Activated T-helper 1 cell treated with anti-CD3 and anti-CD28 coated beads, Interleukin-12 subunit alpha, Interleukin-12 subunit beta, Interleukin-2, Interleukin-4 antibody, amounts not matched to agents 30 ng/mL and 10 ng/mL and 1 ng/mL, durations not matched to agents 14 hours and 24 hours and 36 hours (primary cell): ENCODE measurements around the gene CPEB1. TPM values are rescaled to one million over a fixed set of nuclear protein-coding genes. Genes with fewer than 3 reads are reported as not detected.
A peak's percentile ranks its signal among the peaks of the same experiment; 100 is the strongest.

Experiments
- DNase-seq: peaks from one replicate; pipeline ENCODE4 v3.0.0; 2021; ENCODE audit warnings: low spot score
- H3K27ac Mint-ChIP-seq: one replicate; pipeline ENCODE4 v1.8.0; 2021; ENCODE audit warnings: mild to moderate bottlenecking, mixed read lengths
- H3K27me3 Mint-ChIP-seq: one replicate; pipeline ENCODE4 v1.8.0; 2022; ENCODE audit warnings: mild to moderate bottlenecking, moderate library complexity, mixed read lengths; ENCODE audit not compliant: insufficient read depth
- H3K36me3 Mint-ChIP-seq: one replicate; pipeline ENCODE4 v1.8.0; 2021; ENCODE audit warnings: low read depth, mixed read lengths
- H3K4me1 Mint-ChIP-seq: one replicate; pipeline ENCODE4 v1.8.0; 2021; ENCODE audit warnings: low read depth, mixed read lengths
- H3K4me3 Mint-ChIP-seq: one replicate; pipeline ENCODE4 v1.8.0; 2021; ENCODE audit warnings: mild to moderate bottlenecking, moderate library complexity, mixed read lengths
- H3K9me3 Mint-ChIP-seq: one replicate; pipeline ENCODE4 v1.8.0; 2021; ENCODE audit warnings: mixed read lengths
- intact Hi-C: fragments of 100-400 bp; cut with micrococcal nuclease; formaldehyde crosslinking; loops from one replicate; pipeline ENCODE4 v1.15.1; 2024
- total RNA-seq: library from RNA; stranded (reverse); gene quantifications from 2 replicates; pipeline ENCODE4 v1.2.3, GENCODE V29; 2022

The CPEB1 gene
- total RNA-seq, 1 donor from 2014 or later: not detected

DNA sequence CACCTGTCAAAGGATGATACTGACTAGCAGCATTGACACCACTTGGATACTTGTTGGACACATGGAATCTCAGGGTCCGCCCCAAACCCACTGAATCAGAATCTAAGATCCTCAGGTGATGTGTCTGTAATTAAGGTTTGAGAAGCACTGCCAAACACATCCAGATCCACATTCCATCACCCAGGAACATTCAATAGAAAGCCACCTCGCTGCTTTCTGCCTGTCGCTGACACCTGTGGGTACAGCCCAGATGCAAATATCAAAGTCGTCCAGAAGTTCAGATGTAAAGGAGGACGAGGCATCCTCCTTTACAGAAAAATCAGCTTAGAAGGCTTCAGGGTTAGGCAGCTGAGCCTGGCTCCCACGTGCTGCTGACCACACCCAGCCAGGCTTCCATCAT lies 101.7 kb downstream of the CPEB1 start:
- Mint-ChIP-seq H3K9me3 (no peaks in the 10 kb centered on the region), H3K27ac (no peak overlapping the region), H3K4me1 (peaks cover 15% of the 10 kb centered on the region), H3K27me3 (peaks cover 16% of the 10 kb centered on the region), H3K4me3 (no peak overlapping the region), H3K36me3 (peaks cover 2% of the 10 kb centered on the region)
- intact Hi-C loops: loop anchor here (10.0 kb wide), 2 partner anchors 519 to 1251 kb away; partner anchors contain the start of gene BTBD1
- DNase-seq: no peak

DNA sequence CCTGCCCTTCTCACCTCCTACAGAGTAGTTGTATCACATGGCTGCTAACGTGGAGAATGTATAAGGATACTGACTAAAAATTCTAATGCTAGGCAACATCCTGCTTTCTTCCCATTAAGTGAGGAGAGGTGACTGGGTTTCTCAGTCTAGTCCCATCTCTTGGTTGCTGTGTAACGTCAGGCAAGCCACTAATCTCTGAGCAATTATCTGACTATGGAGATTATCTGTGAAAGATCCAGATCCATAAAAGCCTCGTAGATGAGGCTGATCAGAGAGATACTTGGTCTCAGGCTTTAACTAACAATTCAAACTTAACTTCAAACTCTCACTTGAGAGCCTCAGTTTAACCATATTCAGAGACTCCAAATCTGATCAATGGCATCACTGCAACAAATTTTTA lies 102.2 kb downstream of the CPEB1 start:
- intact Hi-C loops: loop anchor here (10.0 kb wide), 2 partner anchors 520 to 1250 kb away; partner anchors contain the start of gene BTBD1
- Mint-ChIP-seq H3K36me3 (peaks cover 2% of the 10 kb centered on the region), H3K9me3 (no peaks in the 10 kb centered on the region), H3K4me3 (no peak overlapping the region), H3K27me3 (peaks cover 11% of the 10 kb centered on the region), H3K27ac (no peak overlapping the region), H3K4me1 (peaks cover 14% of the 10 kb centered on the region)
- no peak for DNase-seq

DNA sequence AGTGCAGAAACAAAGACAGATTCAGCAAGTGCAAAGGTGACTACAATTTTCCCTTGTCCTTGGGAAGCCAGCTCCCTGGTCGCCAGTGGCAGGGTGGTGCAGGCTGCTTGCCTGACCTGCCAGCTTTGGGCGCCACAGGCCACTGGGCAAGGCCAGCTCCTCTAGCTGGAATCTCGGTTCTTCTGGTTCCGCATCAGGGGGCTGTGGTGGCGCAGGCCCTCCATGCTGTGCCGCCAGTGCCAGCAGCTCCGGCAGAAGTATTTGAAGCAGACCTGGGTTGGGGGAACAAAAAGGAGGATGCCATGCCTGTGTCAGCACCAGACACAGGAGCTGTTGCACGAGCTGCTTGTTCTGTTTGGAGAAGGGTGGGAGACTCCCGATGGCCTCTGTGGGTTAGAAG lies 102.7 kb downstream of the CPEB1 start:
- Mint-ChIP-seq H3K4me1 (peaks cover 14% of the 10 kb centered on the region), H3K9me3 (no peaks in the 10 kb centered on the region), H3K36me3 (peaks cover 7% of the 10 kb centered on the region), H3K4me3 (no peak overlapping the region), H3K27me3 (peaks cover 11% of the 10 kb centered on the region), H3K27ac (no peak overlapping the region)
- intact Hi-C loops: loop anchor here (10.0 kb wide), 2 partner anchors 520 to 1250 kb away; partner anchors contain the start of gene BTBD1
- no peak for DNase-seq

DNA sequence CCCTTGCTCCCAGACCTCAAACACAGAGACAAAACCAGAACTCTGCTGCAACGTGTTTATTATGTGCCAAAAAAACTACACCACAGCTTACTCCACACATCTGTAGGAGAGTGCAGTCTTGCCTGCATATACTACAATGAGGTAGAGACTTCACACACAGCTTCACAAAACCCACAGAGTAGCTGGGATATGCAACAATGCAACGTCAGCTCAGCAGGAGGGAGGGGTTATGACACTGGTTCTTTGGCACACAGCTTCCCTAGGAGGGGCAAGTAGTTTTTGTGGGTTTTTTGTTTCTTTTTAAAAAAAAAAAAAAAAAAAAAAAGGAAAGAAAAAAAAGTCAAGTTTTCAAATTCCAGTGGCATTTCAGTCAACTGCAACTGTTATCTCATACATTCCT lies 104.0 kb downstream of the CPEB1 start:
- H3K4me1 Mint-ChIP-seq: peaks cover 12% of the 10 kb centered on the region

DNA sequence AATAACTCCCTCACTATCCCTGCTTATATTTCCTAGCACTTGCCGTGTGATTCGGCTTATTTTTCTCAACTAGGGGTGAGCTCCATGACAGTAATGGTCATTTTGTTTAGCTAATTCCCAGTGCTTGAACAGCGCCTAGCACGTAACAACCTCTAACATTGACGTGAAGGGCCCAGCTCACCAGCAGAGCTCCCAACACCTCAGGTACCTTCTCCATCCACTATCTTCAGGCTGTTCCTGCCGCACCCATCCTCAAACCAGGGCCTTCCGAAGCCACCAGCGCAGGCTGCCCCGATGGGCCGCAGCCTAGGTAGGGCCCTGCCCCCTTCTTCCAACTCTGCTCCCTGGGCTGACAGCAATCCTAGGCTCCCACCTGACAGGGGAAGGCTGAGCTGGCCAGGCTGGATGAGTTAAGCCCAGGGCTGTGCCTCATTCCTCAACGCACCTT lies 106.2 kb downstream of the CPEB1 start:
- Mint-ChIP-seq H3K36me3 (peaks cover 39% of the 10 kb centered on the region), H3K4me1 (peaks cover 33% of the 10 kb centered on the region), H3K27me3 (peaks cover 2% of the 10 kb centered on the region), H3K4me3 (peak overlapping the region; percentile 91), H3K9me3 (no peaks in the 10 kb centered on the region), H3K27ac (peak overlapping the region; percentile 94)
- no peak for DNase-seq
- intact Hi-C loops: loop anchor here (1.0 to 10.0 kb wide), 10 partner anchors 168 to 1246 kb away; partner anchors contain the start of genes AP3B2, BTBD1, EFL1 and MEX3B

More for the DNA sequence above, 104.0 kb downstream of the CPEB1 start:
- intact Hi-C loops: loop anchor here (10.0 kb wide), 2 partner anchors 522 to 1248 kb away; partner anchors contain the start of gene BTBD1
- DNase-seq: no peak
- H3K27me3 Mint-ChIP-seq: peaks cover 8% of the 10 kb centered on the region
- H3K27ac Mint-ChIP-seq: no peak overlapping the region
- H3K36me3 Mint-ChIP-seq: peaks cover 20% of the 10 kb centered on the region
- H3K9me3 Mint-ChIP-seq: no peaks in the 10 kb centered on the region
- H3K4me3 Mint-ChIP-seq: no peak overlapping the region

DNA sequence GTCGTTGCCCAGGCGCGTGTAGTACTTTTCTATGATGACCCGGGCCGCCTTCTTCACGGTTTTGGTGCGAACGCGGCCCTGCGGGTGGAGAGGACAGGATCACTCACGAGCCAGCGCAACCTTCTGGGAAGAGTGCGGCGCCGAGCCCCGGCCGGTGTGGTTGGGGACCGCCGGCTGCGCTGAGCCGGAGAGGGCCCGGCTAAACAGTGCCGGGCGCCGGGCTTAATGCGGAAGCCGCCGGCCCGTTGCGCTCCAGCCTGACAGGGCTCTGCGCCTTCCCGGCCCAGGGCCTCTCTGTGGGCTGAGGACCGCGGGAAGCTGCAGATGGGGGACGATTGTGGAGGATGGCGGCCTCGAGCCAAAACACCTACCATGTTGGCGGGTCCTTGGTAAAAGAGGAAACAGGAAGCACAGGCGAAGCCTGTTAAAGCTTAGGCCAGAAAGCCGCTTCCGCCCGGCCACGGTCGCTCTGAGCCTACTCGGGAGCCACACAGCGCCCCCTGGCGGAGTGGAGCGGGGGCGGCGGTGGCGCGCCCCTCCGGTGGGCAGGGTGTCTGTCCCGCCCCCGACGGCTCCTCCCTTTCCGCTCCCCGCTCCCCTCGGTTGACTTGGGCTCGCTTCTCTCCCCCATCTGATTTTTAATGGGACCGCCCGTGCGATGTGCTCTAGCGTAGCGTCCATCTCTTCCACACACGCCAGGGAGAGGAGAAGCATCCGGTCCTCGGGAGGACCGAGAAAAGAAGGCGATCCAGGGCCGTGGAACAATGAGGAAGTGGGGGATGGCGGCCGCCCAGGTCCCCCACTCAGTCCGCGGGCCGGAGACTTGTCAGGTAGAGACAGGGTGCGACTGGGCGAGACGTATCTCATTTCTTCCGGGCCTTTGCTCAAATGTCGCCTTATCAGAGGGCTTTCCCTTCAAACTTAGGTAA lies 106.8 kb downstream of the CPEB1 start, which contains the start of gene RPS17:
Gene RPS17, minus strand, starts transcription at position 403 of the 929 bp plus-strand sequence. Its CDS starts 29 bp downstream, at position 374.
- Mint-ChIP-seq H3K9me3 (no peaks in the 10 kb centered on the region), H3K4me1 (peaks cover 33% of the 10 kb centered on the region), H3K27me3 (no peaks in the 10 kb centered on the region), H3K27ac (peak within 1 kb of the TSS; percentile 94), H3K4me3 (peak within 1 kb of the TSS; percentile 91), H3K36me3 (peaks cover 46% of the 10 kb centered on the region)
- intact Hi-C loops: loop anchor here (1.0 to 10.0 kb wide), 10 partner anchors 169 to 1246 kb away; partner anchors contain the start of genes AP3B2, BTBD1, EFL1 and MEX3B
- peak; percentile 98 for DNase-seq

DNA sequence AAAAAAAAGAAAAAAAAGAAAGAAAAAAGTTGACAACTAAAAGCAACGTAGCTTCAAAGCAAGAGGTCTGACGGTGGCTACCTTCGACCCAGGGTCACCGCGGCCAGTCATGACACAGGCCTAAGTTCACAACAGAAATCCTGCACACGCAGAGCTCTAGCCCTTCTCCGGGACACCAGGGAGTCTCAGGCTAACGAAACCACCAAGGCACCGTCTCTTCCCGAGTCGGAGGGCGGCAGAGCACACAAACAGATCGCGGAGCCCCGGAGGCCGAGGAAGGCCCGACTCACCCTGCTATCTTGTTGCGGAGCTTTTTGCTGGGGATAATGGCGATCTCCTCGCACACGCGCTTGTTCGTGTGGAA lies 107.5 kb downstream of the CPEB1 start:
- H3K36me3 Mint-ChIP-seq: peaks cover 51% of the 10 kb centered on the region
- no peak for DNase-seq
- peak overlapping the region; percentile 88 for H3K27ac Mint-ChIP-seq
- no peaks in the 10 kb centered on the region for H3K27me3 Mint-ChIP-seq
- no peaks in the 10 kb centered on the region for H3K9me3 Mint-ChIP-seq
- intact Hi-C loops: loop anchor here (1.0 to 10.0 kb wide), 11 partner anchors 170 to 1245 kb away; partner anchors contain the start of genes AP3B2, BTBD1, EFL1 and HDGFL3
- peak overlapping the region; percentile 91 for H3K4me3 Mint-ChIP-seq
- H3K4me1 Mint-ChIP-seq: peaks cover 33% of the 10 kb centered on the region

DNA sequence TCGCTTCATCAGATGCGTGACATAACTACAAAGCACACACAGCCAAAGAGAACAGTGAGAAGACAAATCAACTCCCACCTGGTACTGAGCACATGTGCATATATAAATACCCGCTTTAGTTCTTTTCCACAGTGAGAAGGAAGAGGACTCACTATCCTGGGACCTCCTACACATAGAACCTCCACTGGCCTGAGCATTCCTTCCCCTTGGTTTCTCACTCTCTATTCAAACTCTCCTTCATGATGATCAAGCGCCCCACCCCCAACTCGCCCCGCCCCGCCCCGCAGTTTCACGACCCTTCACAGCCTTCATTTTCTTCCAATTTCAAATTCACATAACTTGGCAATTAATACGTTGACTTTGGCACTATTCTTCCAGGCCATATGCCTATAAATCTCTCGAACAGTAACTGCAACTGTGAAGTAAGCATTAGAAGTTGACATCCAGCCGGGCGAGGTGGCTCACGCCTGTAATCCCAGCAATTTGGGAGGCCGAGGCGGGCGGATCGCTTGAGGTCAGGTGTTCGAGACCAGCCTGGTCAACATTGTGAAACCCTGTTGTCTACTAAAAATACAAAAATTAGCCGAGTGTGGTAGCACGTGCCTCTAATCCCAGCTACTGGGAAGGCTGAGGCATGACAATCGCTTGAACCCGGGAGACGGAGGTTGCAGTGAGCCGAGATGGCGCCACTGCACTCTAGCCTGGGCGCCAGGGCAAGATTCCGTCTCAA lies 108.0 kb downstream of the CPEB1 start:
- Mint-ChIP-seq H3K27ac (peak overlapping the region; percentile 88), H3K9me3 (no peaks in the 10 kb centered on the region)
- no peak for DNase-seq

DNA sequence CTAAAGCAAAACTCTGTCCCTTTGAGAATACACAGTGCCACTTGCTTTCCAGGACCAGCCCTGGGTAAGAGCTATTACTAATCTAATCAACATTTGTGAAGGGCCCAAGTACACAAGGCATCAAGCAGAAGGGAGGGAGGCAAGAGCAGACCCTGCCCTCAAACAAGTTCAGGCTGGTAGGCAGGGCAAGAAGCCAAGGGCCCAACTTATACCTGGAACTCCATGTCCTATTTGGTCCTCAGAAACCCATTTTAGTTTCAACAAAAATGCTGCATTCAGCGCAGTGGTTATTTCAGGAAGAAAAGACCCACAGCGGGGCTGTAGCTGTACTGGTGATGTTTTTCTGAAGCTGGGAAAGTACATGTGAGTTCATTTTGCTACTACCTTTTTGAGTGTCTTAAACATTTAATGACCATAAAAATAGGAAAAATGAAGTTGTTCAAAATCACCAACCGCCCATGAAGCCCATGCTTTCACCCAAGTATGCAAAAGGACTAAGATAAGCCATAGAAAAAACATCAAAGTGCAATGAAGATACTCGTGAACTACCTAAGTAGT lies 109.7 kb downstream of the CPEB1 start:
- peaks cover 33% of the 10 kb centered on the region for H3K4me1 Mint-ChIP-seq
- intact Hi-C loops: loop anchor here (10.0 kb wide), 1 partner anchor 667 kb away; the partner anchor contains the start of gene HDGFL3
- H3K36me3 Mint-ChIP-seq: peaks cover 60% of the 10 kb centered on the region
- no peak for DNase-seq
- H3K27ac Mint-ChIP-seq: peak overlapping the region; percentile 85
- no peaks in the 10 kb centered on the region for H3K9me3 Mint-ChIP-seq
- no peaks in the 10 kb centered on the region for H3K27me3 Mint-ChIP-seq
- H3K4me3 Mint-ChIP-seq: peak overlapping the region; percentile 91

More for the DNA sequence above, 108.0 kb downstream of the CPEB1 start:
- H3K27me3 Mint-ChIP-seq: no peaks in the 10 kb centered on the region
- peaks cover 33% of the 10 kb centered on the region for H3K4me1 Mint-ChIP-seq
- intact Hi-C loops: loop anchor here (10.0 kb wide), 1 partner anchor 666 kb away; the partner anchor contains the start of gene HDGFL3
- H3K4me3 Mint-ChIP-seq: peak overlapping the region; percentile 91
- H3K36me3 Mint-ChIP-seq: peaks cover 56% of the 10 kb centered on the region

DNA sequence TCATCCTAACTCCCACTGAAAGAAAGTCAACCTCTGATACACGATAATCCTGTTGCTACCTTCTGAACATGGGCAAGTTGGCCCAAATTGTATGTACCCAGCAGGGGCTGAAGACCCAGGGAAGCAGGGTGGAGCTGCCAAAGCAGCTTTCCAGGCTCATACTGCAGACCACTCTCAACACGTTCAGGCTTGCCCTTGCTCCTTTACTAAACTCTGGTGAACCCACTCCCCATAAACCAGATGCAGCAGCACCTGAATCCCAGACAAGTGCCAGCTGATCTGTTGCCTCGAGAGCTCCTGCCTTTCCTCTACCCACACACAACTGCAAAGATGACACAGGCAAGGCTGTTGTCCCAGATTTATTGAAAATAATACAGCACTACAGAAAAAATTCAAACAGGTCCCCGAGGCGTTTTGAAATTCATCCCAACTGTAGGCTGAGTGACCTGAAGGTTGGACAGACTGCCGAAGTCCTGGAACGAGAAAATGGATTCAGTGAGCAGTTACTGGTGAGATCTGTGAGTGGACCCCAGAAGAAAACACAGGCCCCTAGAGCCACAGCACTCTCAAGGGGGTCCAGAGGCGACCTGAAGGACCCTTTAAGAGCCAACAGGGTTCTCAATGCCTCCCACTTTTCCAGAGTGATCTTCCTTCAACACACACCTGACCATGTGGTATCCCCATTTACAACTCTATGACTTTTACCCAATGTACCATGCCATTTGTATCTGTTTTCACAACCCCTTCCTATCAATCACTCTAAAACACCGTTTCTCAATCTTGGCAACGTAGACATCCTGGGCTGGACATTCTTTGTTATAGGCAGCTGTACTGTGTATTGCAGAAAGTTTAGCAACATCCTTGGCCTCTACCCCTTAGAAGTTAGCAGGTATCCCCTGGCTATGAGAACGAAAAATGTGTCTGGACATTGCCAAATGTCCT lies 110.5 kb downstream of the CPEB1 start:
- Mint-ChIP-seq H3K36me3 (peaks cover 60% of the 10 kb centered on the region), H3K4me3 (peak overlapping the region; percentile 91), H3K27ac (peak overlapping the region; percentile 68), H3K4me1 (peaks cover 33% of the 10 kb centered on the region), H3K9me3 (no peaks in the 10 kb centered on the region), H3K27me3 (no peaks in the 10 kb centered on the region)
- DNase-seq: no peak
- intact Hi-C loops: loop anchor here (10.0 kb wide), 1 partner anchor 668 kb away; the partner anchor contains the start of gene HDGFL3
